ENCODE results near the gene JAK1.
A peak's percentile ranks its signal among the peaks of the same experiment; 100 is the strongest.
"Not testable (repeated sequence)": the region's sequence is repeated elsewhere in the genome, so short reads cannot be mapped to it uniquely, and the experiment has no call there.

The JAK1 gene

GRCh38 chr1:64948216-64948615 is 18.1 kb downstream of the JAK1 start:
- no peak for DNase-seq

- no peak for DNase-seq
Observed at GRCh38 chr1:64946916-64947315, 19.4 kb downstream of the JAK1 start.

GRCh38 chr1:64944913-64945312 is 21.4 kb downstream of the JAK1 start:
- no peak for DNase-seq

- DNase-seq = no peak
Observed at GRCh38 chr1:64942675-64943074, 23.7 kb downstream of the JAK1 start.

- no peak for DNase-seq
Observed at GRCh38 chr1:64942118-64942517, 24.2 kb downstream of the JAK1 start.

- DNase-seq = no peak
Observed at GRCh38 chr1:64941461-64942117, 24.8 kb downstream of the JAK1 start.

GRCh38 chr1:64940025-64940424 is 26.3 kb downstream of the JAK1 start:
- DNase-seq = no peak

GRCh38 chr1:64938991-64939390 is 27.4 kb downstream of the JAK1 start:
- DNase-seq = no peak

GRCh38 chr1:64936956-64937355 is 29.4 kb downstream of the JAK1 start:
- DNase-seq = no peak

GRCh38 chr1:64935551-64936155 is 30.7 kb downstream of the JAK1 start:
- DNase-seq = no peak

- DNase-seq = no peak
Observed at GRCh38 chr1:64934878-64935275, 31.5 kb downstream of the JAK1 start.

GRCh38 chr1:64934115-64934877 is 32.1 kb downstream of the JAK1 start:
- DNase-seq = no peak

- DNase-seq = peak in 1 of 2 donors; percentile 48
Observed at GRCh38 chr1:64933296-64934070, 32.9 kb downstream of the JAK1 start.

- no peak for DNase-seq
Observed at GRCh38 chr1:64932962-64933295, 33.4 kb downstream of the JAK1 start.

GRCh38 chr1:64930640-64931039 is 35.7 kb downstream of the JAK1 start:
- not testable (repeated sequence) for DNase-seq

GRCh38 chr1:64929221-64929620 is 37.1 kb downstream of the JAK1 start:
- no peak for DNase-seq

- DNase-seq = no peak
Observed at GRCh38 chr1:64928325-64928724, 38.0 kb downstream of the JAK1 start.

GRCh38 chr1:64925594-64925993 is 40.8 kb downstream of the JAK1 start:
- no peak for DNase-seq

- peak; percentile 29 to 31 for DNase-seq
Observed at GRCh38 chr1:64923294-64923718, 43.0 kb downstream of the JAK1 start.

GRCh38 chr1:64922336-64922735 is 44.0 kb downstream of the JAK1 start:
- DNase-seq = peak; percentile 7 to 51

GRCh38 chr1:64921771-64922170 is 44.6 kb downstream of the JAK1 start:
- DNase-seq = no peak

GRCh38 chr1:64920941-64921589 is 45.3 kb downstream of the JAK1 start:
- no peak for DNase-seq

GRCh38 chr1:64919120-64919519 is 47.2 kb downstream of the JAK1 start:
- DNase-seq = not testable (repeated sequence)
